Limb (tissue), 2 donors: ENCODE measurements around the gene ZNF341.
A peak's percentile ranks its signal among the peaks of the same experiment; 100 is the strongest.

Source experiments
- DNase-seq, 2 donors: peaks; one replicate each; pipeline ENCODE4 v3.0.0-alpha.2; 2016; ENCODE audit errors: extremely low spot score in 2 of 2

The ZNF341 gene

DNA sequence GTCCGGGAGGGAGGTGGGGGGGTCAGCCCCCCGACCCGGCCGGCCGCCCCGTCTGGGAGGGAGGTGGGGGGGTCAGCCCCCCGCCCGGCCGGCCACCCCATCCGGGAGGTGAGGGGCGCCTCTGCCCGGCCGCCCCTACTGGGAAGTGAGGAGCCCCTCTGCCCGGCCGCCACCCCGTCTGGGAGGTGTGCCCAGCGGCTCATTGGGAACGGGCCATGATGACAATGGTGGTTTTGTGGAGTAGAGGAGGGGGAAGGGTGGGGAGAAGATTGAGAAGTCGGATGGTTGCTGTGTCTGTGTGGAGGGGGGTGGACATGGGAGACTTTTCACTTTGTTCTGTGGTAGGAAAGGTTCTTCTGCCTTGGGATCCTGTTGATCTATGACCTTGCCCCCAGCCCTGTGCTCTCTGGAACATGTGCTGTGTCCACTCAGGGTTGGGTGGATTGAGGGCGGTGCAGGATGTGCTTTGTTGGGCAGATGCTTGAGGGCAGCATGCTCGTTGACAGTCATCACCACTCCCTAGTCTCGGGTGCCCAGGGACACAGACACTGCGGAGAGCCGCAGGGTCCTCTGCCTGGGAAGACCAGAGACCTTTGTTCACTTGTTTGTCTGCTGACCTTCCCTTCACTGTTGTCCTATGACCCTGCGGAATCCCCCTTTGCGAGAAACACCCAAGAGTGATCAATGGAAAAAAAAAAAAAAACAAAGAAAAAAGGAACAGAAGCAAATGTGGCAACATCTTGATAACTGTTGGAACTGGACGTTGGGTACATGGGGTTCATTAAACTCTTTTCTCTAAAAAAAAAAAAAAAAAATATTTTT lies 30.0 kb upstream of the ZNF341 start:
- DNase-seq, result no peak

DNA sequence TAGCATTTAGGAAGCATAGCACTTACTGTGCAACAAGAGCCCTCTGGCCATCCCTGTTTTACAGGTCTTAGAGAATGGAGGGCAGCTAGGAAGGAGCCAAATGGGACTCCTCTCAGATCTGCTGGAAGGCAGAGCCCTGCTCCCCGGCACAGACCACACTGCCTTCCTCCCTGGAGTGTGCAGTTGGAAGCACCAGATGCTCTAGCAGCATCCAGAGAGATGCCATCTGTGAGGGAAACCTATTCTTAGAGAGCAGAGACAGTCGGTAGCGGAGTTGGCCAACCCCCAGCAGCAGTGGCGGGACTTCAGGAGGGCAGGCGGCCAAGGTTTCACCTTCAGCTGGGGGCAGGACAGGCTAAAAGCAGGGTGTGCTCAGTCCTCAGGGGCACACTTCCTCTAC lies 28.9 kb upstream of the ZNF341 start:
- DNase-seq, result no peak

DNA sequence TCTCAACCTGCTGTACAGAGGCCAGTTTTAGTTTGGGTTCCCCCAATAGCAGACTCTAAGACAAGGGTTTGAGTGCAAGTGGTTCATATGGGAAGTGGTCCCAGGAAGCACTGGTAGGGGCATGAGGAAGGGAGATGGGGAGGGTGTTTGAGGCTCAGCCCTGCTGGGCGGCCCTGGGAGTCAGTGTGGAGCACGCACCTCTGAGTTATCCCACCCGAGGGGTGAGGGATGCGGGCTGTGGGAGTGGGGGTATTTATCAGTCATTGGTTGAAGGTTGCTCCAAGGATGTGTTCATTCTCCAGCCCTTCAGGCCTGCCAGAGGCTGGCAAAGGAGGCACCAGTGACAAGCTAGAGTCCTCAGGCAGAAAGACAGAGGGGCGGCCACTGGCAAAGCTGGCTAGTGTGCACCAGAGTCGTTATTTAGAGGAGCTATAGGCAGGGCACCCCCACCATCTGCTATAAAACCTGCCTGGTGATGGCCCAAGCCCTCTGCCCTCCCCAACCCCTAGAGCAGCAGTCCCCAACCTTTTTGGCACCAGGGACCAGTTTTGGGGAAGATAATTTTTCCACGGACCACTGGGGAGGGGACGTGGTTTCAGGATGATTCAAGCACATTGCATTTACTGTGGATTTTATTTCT lies 28.2 kb upstream of the ZNF341 start:
- DNase-seq, result no peak

DNA sequence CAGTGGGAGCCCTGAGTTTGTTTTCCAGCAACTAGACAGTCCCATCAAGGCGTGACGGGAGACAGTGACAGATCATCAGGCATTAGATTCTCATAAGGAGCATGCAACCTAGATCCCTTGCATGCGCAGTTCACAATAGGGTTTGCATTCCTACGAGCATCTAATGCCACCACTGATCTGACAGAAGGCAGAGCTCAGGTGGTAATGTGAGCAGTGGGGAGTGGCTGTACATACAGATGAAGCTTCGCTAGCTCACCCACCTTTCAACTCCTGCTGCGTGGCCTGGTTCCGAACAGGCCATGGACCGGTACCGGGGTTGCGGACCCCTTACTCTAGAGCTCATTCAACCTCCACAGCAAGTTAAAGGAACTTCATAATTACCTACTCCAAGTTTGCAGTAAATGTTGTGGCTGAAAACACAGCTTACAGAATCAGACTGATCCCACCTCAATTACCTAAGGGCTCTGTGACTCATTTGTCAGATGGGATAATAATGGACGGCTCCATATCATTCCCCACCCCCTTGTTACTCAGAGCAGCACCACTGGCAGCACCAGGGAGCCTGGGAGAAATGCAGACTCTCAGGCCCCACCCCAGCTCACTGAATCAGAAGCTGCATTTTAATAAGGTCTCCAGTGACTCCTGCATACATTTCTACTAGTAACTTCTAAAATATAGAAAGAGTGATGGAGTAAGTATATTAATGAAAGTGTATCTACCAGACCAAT lies 27.4 kb upstream of the ZNF341 start:
- no peak for DNase-seq

DNA sequence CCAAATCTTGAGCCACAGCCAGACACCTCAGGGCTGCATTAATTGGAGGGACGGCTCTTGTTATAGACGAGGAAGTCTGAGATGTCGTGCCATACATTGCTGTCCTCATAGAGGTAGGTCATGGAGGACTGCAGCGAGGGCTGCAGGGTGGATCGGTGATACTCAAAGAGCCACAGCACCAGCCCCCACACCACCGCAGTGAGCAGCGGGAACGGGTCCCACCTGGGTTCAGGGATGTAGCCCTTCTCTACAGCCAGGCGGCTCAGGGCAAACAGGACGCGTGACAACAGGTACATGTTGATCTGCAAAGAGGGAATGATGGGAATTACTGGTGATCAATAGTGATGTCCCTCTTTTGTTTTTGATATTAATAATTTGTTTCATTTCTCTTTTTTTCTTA lies 24.1 kb upstream of the ZNF341 start:
- no peak for DNase-seq

DNA sequence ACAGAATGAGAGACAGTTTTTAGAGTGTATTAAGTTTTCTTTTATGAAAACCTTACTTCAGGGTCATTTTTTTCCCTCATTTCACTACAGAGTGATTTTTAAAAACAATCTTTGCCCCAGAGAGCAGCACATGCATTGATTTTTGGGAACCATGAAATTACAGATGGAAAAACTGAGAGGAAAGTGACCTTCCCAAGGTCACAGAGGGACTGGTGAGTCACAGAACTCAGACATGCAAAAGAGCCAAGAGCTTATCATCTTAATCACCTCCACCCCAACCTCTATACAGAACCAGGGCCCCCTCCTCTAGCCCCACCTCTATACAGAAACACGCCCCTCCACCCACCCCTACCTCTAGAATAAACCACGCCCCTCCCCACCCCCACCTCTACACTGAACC lies 22.4 kb upstream of the ZNF341 start:
- no peak for DNase-seq

DNA sequence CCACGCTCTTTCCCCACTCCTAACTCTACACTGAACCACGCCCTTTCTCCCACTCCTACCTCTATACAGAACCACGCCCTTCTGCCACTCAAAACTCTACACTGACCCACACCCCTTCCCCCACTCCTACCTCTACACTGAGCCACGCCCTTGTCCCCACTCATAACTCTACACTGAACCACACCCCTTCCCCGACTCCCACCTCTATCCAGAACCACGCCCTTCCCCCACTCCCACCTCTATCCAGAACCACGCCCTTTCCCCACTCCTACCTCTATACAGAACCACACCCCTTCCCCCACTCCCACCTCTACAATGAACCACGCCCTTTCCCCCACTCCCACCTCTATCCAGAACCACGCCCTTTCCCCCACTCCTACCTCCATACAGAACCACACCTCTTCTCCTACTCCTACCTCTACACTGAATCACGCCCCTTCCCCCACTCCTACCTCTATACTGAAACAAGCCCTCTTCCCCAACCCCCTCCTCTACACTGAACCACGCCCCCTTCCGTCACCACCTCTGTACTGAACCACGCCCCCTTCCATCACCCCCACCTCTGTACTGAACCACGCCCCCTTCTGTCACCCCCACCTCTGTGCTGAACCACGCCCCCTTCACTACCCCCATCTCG lies 21.8 kb upstream of the ZNF341 start:
- no peak for DNase-seq

DNA sequence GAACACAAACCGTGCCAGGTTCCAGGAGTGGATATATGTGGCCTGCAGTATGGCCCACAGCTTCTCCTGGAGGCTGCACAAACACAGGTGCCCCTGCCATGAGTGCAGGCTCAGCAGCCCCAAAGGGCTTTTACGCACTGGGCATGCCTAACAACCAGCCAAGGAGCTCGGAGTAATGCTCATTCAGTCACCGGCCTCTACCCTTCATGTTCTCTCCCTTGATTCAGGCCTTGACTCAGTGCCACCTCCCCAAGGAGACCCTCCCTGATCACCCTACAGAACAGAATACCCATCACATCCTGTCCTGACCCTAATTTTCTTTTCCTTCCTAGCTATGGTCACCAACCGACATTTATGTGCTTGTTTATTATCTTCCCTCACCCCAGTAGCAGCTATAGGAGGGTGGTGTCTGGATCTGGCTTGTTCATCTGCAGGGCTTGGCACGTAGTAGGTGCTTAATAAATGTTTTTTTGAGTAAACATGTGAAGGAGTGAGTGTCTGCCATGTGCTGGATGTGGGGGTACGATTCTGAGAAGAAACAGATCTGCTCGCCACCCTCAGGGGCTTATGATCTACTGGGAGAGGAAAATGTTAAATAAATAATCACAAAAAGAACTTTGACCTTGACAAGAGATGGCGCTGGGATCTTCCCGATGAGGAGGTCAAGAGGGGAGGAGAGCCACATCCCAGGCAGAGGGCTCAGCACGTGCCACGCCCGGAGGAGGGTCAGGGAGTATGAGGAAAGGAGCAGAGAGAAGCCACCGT lies 20.9 kb upstream of the ZNF341 start:
- no peak for DNase-seq

DNA sequence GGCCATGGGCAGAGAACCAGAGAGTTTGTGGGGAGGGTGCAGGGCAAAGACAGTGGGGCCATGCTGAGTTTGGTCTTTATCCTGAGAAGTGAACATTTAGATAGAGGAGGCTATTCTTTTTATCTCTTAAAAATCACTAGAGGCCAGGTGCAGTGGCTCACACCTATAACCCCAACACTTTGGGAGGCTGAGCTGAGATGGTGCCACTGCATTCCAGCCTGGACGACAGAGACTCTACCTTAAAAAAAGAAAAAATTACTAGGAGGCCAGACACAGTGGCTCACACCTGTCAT lies 20.4 kb upstream of the ZNF341 start:
- no peak for DNase-seq

DNA sequence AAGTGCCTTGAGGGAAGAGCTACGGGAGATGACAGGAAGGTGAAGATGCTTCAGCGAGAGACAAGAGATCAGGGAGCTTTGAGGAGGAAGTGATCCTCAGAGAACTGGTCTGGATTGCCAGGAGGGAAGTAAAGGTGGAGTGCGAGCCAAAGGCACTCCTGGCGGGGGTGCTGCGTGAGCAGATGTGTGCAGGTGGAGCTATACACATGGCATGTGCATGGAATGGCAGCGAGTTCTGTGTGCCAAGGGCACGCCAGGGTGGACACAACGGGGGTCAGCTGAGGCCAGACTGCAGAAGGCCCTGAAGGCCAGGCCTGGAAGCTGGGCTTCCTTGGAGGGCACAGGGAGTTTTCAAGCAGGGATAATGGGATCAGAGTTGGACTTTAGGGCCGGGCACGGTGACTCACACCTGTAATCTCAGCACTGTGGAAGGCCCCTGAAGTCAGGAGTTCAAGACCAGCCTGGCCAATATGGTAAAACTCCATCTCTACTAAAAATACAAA lies 17.9 kb upstream of the ZNF341 start:
- no peak for DNase-seq

DNA sequence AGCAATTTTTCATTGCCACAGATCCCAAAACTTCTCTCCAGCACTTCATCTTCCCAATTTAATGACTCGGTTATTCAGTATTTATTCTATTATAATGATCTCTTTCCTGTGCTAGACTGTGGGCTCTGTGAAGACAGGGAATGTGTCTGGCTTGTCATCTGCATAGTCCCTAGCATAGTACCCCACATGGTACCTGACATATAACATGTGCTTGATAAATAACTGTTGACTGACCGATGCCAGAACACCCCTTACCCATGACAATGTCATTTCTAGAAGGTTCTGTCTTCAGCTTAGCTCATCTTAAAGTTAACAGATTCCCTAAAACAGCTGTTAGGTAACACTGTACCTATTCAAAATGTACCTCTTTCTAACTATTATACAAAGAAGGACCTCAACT lies 15.3 kb upstream of the ZNF341 start:
- no peak for DNase-seq

DNA sequence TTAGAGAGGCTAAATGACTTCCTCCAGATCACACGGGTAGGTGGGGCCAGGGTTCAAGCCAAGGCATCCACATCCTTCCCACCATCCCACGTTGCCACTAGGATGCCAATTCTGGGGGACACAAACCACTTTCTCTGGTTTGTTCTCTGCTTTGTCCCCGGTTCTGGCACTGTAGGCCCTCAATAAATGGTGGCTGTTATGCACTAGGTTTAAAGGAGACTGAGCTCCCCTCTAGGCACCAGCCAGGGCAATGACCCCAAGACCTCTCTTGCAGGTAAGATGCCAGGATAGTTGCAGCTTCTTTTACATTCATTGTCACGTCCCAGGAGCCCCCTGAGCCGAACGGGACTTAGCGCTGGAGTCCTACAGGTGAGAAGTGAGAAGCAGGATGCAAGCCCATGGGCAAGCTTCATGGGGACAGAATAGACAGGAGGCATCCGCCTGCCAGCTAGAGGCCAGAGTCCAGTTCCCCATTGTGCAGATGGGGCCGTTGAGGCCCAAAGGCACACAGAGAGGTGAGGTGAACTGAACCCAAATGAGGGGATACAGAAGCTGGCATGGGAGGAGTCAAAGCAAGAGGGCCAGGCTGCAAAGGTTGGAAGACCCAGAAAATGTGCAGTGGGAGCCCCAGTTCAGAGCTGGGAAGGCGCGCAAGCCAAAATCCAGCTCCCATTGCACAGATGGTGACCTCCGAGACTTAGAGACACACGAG lies 12.4 kb upstream of the ZNF341 start:
- DNase-seq, result no peak

DNA sequence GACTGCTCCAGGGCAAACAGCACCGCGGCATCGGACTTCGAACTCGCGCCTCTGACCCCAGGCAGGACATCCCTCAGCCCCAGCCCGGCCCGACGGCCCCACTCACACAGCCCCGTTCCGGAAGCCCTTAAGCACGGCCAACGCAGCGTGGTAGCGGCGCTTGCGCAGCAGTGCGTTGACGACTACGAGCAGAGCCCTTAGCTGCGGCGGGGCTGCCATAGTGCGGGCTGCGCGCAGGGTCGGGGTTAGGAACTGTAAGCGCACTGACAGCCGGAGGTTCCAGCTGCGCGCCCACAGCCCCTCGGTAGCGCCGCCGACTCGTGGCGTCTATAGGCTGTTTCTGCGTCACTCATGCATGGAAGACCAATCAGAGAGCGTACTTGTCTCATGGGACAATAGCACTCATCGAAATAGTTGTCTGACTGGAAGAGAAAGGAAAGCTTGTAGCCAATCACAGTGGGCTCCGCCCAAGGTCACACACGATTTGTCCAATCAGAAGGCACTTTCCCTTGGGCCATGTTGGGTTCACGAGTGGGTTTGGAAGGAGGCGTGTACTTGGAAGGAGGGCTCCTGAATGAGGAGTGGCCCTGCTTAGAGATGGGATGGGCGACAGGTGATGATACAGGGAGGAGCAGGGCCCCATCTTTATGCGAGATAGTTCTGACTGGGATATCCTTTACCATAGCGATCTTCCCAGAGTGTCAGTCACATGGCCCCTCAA lies 11.6 kb upstream of the ZNF341 start, which contains the start of gene PXMP4:
Gene PXMP4 (minus strand): TSS at position 322 of the 721 bp plus-strand sequence. CDS start 103 bp downstream, at position 219.
- DNase-seq, result peak; percentile 89 to 99

DNA sequence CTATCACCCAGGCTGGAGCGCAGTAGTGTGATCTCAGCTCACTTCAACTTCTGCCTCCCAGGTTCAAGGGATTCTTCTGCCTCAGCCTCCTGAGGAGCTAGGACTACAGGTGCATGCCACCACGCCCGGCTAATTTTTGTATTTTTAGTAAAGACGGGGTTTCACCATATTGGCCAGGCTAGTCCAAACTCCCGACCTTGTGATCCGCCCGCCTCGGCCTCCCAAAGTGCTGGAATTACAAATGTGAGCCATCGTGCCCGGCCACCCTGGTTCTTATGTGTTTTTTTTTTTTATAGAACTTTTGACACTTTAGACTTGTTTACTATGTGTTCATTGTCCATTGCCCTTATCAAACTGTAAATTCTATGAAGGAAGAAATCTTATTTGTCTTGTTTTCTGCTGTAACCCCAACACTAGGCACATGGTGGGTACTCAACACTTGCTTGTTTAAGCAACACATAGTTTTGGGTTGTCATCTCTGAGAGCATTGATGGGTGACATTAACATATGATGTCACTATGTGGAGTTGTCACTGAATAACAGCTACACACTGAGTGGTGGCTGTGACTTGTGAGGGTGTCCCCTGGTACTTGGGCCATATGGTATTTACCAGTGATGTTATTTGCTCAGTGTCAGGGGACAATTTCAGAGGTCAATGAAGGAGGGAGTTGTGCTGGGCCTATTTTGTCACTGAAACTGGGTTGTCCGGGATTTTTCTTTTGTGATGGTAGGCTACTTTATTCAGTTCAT lies 10.2 kb upstream of the ZNF341 start:
- DNase-seq, result no peak

DNA sequence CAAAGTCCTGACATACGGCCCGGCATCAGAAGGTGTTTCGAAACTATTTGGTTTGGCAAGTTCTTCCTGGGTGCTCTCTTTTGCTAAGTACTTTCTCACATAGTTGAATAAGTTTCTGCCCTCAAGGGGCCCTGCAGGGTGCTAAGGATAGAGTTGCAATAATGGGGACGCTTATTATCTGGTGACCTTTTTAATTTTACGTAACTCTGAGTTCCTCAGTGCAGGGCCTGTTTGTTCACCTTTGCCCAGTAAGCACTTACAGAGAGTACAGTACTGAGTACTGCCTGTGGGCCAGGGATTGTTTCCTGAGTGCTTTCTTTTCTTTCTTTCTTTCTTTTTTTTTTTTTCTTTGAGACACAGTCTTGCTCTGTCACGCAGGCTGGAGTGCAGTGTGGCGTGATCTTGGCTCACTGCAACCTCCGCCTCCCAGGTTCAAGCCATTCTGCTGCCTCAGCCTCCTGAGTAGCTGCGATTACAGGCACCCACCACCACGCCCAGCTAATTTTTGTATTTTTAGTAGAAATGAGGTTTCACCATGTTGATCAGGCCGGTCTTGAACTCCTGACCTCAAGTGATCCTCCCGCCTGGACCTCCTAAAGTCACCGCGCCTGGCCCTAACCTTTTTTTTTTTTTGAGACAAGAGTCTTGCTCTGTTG lies 7.2 kb upstream of the ZNF341 start:
- DNase-seq, result no peak

DNA sequence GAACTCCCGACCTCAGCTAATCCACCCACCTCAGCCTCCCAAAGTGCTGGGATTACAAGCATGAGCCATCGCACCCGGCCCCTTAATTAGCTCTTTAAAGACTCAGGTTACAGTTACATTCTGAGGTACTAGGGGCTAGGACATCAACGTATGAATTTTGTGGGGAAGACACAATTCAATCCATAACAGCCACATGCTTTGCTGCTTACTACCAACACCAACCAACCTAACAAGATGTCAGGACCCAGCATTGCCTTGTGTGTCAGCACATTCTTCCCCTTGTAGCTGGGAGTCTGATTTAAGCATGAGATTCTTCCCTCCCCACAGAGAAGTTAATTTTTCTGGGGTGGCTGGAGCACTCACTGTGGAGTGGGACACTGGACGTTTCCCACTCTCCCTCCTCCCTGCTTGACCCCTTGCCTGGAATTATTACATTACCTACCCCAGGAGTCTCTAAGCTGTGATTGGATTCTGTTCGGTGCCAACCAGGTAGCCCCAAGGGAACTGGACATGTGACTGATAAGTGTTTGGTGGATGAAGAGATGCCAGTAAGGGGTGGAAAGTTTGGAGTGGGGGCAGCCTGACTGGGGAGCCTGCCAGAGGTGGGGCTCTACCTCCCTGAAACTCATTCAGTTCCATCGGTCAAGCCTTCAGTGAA lies 6.1 kb upstream of the ZNF341 start:
- no peak for DNase-seq

DNA sequence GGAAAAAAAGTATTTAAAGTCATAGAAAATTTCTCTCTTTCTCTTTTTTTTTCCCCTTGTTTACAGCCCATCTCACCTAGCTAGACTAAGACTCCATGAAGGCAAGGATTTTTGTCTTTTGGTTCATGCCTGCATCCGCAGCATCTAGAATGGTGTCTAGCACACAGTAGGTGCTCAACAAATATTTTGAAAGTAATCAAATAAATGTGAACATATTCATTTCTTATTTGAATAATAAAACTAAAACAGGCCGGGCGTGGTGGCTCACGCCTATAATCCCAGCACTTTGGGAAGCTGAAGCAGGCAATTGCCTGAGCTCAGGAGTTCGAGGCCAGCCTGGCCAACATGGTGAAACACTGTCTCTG lies 4.7 kb upstream of the ZNF341 start:
- DNase-seq, result no peak

DNA sequence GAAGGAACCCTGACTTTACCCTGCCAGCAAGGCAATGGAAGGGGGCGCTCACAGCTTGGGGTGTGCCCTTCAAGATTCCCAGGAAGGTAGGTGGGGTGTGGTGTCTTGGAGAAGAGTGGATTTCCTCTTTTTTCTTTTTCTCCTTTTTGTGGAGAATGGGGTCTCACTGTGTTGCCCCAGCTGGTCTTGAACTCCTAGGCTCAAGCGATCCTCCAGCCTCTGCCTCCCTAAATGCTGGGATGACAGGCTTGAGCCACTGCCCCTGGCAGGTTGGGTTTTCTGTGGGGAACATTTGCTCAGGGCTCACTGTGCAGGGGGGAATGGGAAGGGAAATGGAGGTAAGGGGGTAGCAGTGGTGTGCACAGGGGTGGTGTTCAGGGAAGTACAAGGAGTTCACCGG lies 4.0 kb upstream of the ZNF341 start:
- no peak for DNase-seq
